Bronchial epithelial cell (primary cell): ENCODE results near the gene PEX3. TPM values are rescaled to one million over a fixed set of nuclear protein-coding genes. Genes with fewer than 3 reads are reported as not detected.
A peak's percentile ranks its signal among the peaks of the same experiment; 100 is the strongest.
"Not testable (repeated sequence)": the region's sequence is repeated elsewhere in the genome, so short reads cannot be mapped to it uniquely, and the experiment has no call there.

Source experiments
- DNase-seq: peaks from one replicate; pipeline ENCODE4 v3.0.0-alpha.2; 2010; ENCODE audit warnings: low read depth
- FAIRE-seq: peaks from 2 replicates; lab custom pipeline; 2011; peaks lifted over from hg19 to GRCh38; lab: Jason Lieb, UNC
- H3K27me3 ChIP-seq: 2 replicates; pipeline ENCODE4 v1.5.1; 2011; ENCODE audit warnings: low read length; ENCODE audit not compliant: control insufficient read depth, insufficient read depth
- H3K36me3 ChIP-seq: 2 replicates; pipeline ENCODE4 v1.5.1; 2011; ENCODE audit warnings: low read length; ENCODE audit not compliant: control insufficient read depth, insufficient read depth
- H3K4me3 ChIP-seq: 2 replicates; pipeline ENCODE4 v1.5.1; 2011; ENCODE audit warnings: mild to moderate bottlenecking, low read depth, low read length, control low read depth
- total RNA-seq: library from RNA; depleted of rRNA; stranded (reverse); fragments of >200 nt; gene quantifications from 2 replicates; pipeline ENCODE4 v1.2.1, GENCODE V29; 2014
- TF ChIP-seq, protein P1 (sequence below): IDR thresholded peaks from 2 replicates; pipeline ENCODE4 v1.5.1; 2011; ENCODE audit warnings: mild to moderate bottlenecking, moderate library complexity, low read length, control low read depth, inconsistent platforms; ENCODE audit not compliant: insufficient read depth, severe bottlenecking

The PEX3 gene
- total RNA-seq, 1 donor from 2014 or later, result 11.1 TPM

GRCh38 chr6:143457563-143458359 is 7.2 kb downstream of the PEX3 start:
- TF ChIP-seq, protein P1, sequence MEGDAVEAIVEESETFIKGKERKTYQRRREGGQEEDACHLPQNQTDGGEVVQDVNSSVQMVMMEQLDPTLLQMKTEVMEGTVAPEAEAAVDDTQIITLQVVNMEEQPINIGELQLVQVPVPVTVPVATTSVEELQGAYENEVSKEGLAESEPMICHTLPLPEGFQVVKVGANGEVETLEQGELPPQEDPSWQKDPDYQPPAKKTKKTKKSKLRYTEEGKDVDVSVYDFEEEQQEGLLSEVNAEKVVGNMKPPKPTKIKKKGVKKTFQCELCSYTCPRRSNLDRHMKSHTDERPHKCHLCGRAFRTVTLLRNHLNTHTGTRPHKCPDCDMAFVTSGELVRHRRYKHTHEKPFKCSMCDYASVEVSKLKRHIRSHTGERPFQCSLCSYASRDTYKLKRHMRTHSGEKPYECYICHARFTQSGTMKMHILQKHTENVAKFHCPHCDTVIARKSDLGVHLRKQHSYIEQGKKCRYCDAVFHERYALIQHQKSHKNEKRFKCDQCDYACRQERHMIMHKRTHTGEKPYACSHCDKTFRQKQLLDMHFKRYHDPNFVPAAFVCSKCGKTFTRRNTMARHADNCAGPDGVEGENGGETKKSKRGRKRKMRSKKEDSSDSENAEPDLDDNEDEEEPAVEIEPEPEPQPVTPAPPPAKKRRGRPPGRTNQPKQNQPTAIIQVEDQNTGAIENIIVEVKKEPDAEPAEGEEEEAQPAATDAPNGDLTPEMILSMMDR, result no peak
- Histone ChIP-seq H3K36me3 (peaks cover 6% of the 10 kb centered on the region), H3K27me3 (no peaks in the 10 kb centered on the region), H3K4me3 (no peak overlapping the region)
- DNase-seq (peak; percentile 46), FAIRE-seq (no peak)

DNA sequence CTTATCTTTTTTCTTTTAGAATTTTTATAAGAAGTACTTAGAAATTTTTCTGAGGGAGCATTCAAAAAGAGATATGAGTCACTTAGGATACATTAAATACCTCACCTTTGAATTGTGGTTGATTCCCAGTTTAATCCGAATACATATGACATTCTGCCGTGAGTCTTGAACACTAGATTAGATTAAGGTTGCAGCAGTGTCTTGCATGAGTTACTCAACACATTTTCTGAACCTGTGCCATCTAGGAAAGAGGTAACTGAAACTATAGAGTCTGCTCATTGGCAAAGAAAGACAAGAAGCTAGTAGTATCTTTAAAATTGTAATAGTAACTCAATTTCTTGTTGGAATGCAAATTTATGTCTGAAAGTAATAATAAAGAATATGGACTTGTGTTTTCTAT is 14.9 kb downstream of the PEX3 start:
- Histone ChIP-seq H3K4me3 (no peak overlapping the region), H3K36me3 (peaks cover 5% of the 10 kb centered on the region), H3K27me3 (no peaks in the 10 kb centered on the region)
- TF ChIP-seq, protein P1, result no peak
- DNase-seq (no peak), FAIRE-seq (no peak)

DNA sequence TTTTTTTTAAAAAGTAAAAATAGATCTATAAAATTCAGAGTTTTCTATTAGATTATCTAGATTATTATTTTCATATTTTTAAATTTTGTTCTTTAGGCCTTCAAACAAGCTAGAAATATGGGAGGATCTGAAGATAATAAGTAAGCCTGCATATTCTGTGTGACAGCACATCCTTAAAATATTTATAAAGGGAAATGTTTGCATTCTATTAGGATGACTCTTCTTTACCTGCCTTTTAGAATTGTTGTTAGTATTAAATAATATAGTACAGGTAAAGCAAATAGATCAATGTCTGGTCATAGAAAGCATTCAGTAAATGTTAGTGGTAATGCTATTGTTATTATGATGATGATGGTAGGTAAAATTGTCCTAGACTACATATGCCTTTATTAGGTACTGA is 17.4 kb downstream of the PEX3 start:
- FAIRE-seq (no peak), DNase-seq (peak; percentile 59)
- TF ChIP-seq, protein P1, result no peak
- H3K36me3 ChIP-seq, result peaks cover 4% of the 10 kb centered on the region
- no peaks in the 10 kb centered on the region for H3K27me3 ChIP-seq
- H3K4me3 ChIP-seq, result no peak overlapping the region

GRCh38 chr6:143468823-143469222 is 18.2 kb downstream of the PEX3 start:
- DNase-seq, H3K4me3 ChIP-seq, H3K27me3 ChIP-seq, H3K36me3 ChIP-seq, FAIRE-seq: not testable (repeated sequence)

GRCh38 chr6:143471822-143472221 is 21.2 kb downstream of the PEX3 start:
- Histone ChIP-seq H3K4me3 (no peak overlapping the region), H3K36me3 (peaks cover 4% of the 10 kb centered on the region), H3K27me3 (no peaks in the 10 kb centered on the region)
- FAIRE-seq (no peak), DNase-seq (no peak)
- TF ChIP-seq, protein P1, result no peak

- TF ChIP-seq, protein P1, result no peak
- Histone ChIP-seq H3K4me3 (no peak overlapping the region), H3K36me3 (peaks cover 3% of the 10 kb centered on the region), H3K27me3 (no peaks in the 10 kb centered on the region)
- no peak for FAIRE-seq
- DNase-seq, result no peak
Observed at GRCh38 chr6:143476545-143476944, 25.9 kb downstream of the PEX3 start.
